Stimulated activated CD8-positive, alpha-beta memory T cell treated with anti-CD3 and anti-CD28 coated beads, Interleukin-12 subunit alpha, Interleukin-12 subunit beta, amount 100 ng/mL, for 24 hours (primary cell): ENCODE measurements around the gene GADD45A.
A peak's percentile ranks its signal among the peaks of the same experiment; 100 is the strongest.
"Not testable (repeated sequence)": the region's sequence is repeated elsewhere in the genome, so short reads cannot be mapped to it uniquely, and the experiment has no call there.

ENCODE experiments used
- DNase-seq: peaks from one replicate; pipeline ENCODE4 v3.0.0-alpha.2; 2020; ENCODE audit errors: extremely low read depth

GADD45A gene

GRCh38 chr1:67685067-67685557 lies at the start of gene GADD45A:
Gene GADD45A, plus strand, starts transcription at chr1:67685201. Its CDS starts 294 bp downstream, at chr1:67685495.
- DNase-seq, result peak; percentile 79

- no peak for DNase-seq
Measured at GRCh38 chr1:67636146-67636545, 48.9 kb upstream of the GADD45A start.

- DNase-seq, result no peak
Measured at GRCh38 chr1:67639361-67639760, 45.6 kb upstream of the GADD45A start.

- no peak for DNase-seq
Measured at GRCh38 chr1:67642629-67643028, 42.4 kb upstream of the GADD45A start.

GRCh38 chr1:67644566-67644965 lies 40.4 kb upstream of the GADD45A start:
- no peak for DNase-seq

- no peak for DNase-seq
Measured at GRCh38 chr1:67645495-67646144, 39.4 kb upstream of the GADD45A start.

GRCh38 chr1:67646145-67647035 lies 38.6 kb upstream of the GADD45A start:
- no peak for DNase-seq

- no peak for DNase-seq
Measured at GRCh38 chr1:67647036-67647798, 37.8 kb upstream of the GADD45A start.

- no peak for DNase-seq
Measured at GRCh38 chr1:67647814-67648358, 37.1 kb upstream of the GADD45A start.

- no peak for DNase-seq
Measured at GRCh38 chr1:67648582-67649326, 36.2 kb upstream of the GADD45A start.

- DNase-seq, result no peak
Measured at GRCh38 chr1:67650061-67650460, 34.9 kb upstream of the GADD45A start.

GRCh38 chr1:67651031-67651430 lies 34.0 kb upstream of the GADD45A start:
- no peak for DNase-seq

GRCh38 chr1:67652800-67653199 lies 32.2 kb upstream of the GADD45A start:
- no peak for DNase-seq

- no peak for DNase-seq
Measured at GRCh38 chr1:67653304-67653703, 31.7 kb upstream of the GADD45A start.

GRCh38 chr1:67655581-67655980 lies 29.4 kb upstream of the GADD45A start:
- no peak for DNase-seq

- DNase-seq, result not testable (repeated sequence)
Measured at GRCh38 chr1:67657152-67657551, 27.8 kb upstream of the GADD45A start.

- no peak for DNase-seq
Measured at GRCh38 chr1:67659229-67659628, 25.8 kb upstream of the GADD45A start.

- DNase-seq, result no peak
Measured at GRCh38 chr1:67662884-67663283, 22.1 kb upstream of the GADD45A start.

GRCh38 chr1:67664048-67664447 lies 21.0 kb upstream of the GADD45A start:
- DNase-seq, result no peak

GRCh38 chr1:67665307-67665706 lies 19.7 kb upstream of the GADD45A start:
- not testable (repeated sequence) for DNase-seq

- no peak for DNase-seq
Measured at GRCh38 chr1:67666636-67667035, 18.4 kb upstream of the GADD45A start.
